Endometrium (tissue), 2 donors: Measurements from ENCODE around the gene WNT10A.
"Not testable (repeated sequence)": the region's sequence is repeated elsewhere in the genome, so short reads cannot be mapped to it uniquely, and the experiment has no call there.

Experiments
- FAIRE-seq: peaks from 2 replicates; lab custom pipeline; 2012; peaks lifted over from hg19 to GRCh38; lab: Jason Lieb, UNC
- donor health status: control.
- donor health status: control.

The WNT10A gene

GRCh38 chr2:218893349-218894150 is 12.9 kb downstream of the WNT10A start:
- no peak for FAIRE-seq

GRCh38 chr2:218894151-218894879 is 13.7 kb downstream of the WNT10A start:
- FAIRE-seq, result no peak

- FAIRE-seq, result no peak
Measured at GRCh38 chr2:218894880-218895157, 14.2 kb downstream of the WNT10A start.

- no peak for FAIRE-seq
Measured at GRCh38 chr2:218895326-218895725, 14.7 kb downstream of the WNT10A start.

- FAIRE-seq, result no peak
Measured at GRCh38 chr2:218895759-218896500, 15.3 kb downstream of the WNT10A start.

- no peak for FAIRE-seq
Measured at GRCh38 chr2:218896501-218897393, 16.1 kb downstream of the WNT10A start.

GRCh38 chr2:218897394-218898108 is 16.9 kb downstream of the WNT10A start:
- FAIRE-seq, result no peak

GRCh38 chr2:218898109-218898878 is 17.6 kb downstream of the WNT10A start:
- no peak for FAIRE-seq

GRCh38 chr2:218899147-218899546 is 18.5 kb downstream of the WNT10A start:
- FAIRE-seq, result no peak

GRCh38 chr2:218902427-218902826 is 21.8 kb downstream of the WNT10A start:
- no peak for FAIRE-seq

- no peak for FAIRE-seq
Measured at GRCh38 chr2:218904176-218904575, 23.5 kb downstream of the WNT10A start.

- FAIRE-seq, result no peak
Measured at GRCh38 chr2:218908721-218909619, 28.3 kb downstream of the WNT10A start.

- no peak for FAIRE-seq
Measured at GRCh38 chr2:218910741-218911140, 30.1 kb downstream of the WNT10A start.

GRCh38 chr2:218920504-218920903 is 39.9 kb downstream of the WNT10A start:
- no peak for FAIRE-seq

- no peak for FAIRE-seq
Measured at GRCh38 chr2:218924757-218925156, 44.1 kb downstream of the WNT10A start.

GRCh38 chr2:218925434-218925833 is 44.8 kb downstream of the WNT10A start:
- no peak for FAIRE-seq

- no peak for FAIRE-seq
Measured at GRCh38 chr2:218927422-218927821, 46.8 kb downstream of the WNT10A start.

- FAIRE-seq, result no peak
Measured at GRCh38 chr2:218927876-218928275, 47.2 kb downstream of the WNT10A start.

GRCh38 chr2:218930488-218930887 is 49.8 kb downstream of the WNT10A start:
- FAIRE-seq, result not testable (repeated sequence)
